ENCODE data around the gene USP49. TPM values are rescaled to one million over a fixed set of nuclear protein-coding genes. Genes with fewer than 3 reads are reported as not detected.
"Not testable (repeated sequence)": the region's sequence is repeated elsewhere in the genome, so short reads cannot be mapped to it uniquely, and the experiment has no call there.

Gene USP49
- total RNA-seq, 1 donor from 2014 or later: 10.6 TPM

DNA sequence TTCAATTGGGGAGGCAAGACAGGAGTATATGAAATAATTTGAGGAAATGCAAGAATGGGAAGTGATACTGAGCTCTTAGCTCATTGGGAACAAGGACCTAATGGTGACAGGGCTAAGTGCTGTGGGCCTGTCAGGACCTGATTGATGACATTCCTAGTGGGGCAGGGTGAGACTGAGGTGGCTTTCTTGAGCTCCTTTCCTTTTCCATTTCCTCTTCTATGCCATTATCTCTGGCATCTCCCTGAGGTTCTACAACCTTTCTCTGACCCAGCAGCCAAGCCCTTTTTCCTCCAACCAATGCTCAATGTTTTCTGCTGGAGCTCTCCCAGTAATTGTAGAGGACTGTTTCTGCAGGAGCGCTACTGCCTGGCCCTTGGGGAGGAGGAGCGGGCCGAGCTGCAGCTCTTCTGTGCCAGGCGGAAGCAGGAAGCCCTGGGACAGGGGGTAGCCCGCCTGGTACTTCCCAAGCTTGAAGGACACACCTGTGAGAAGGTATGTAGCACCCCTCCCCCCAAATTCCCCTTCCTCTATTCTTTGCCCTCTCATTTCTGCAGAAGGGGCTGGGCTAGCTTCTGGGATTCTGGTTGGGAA lies 110.5 kb downstream of the USP49 start:
- FAIRE-seq: no peak

DNA sequence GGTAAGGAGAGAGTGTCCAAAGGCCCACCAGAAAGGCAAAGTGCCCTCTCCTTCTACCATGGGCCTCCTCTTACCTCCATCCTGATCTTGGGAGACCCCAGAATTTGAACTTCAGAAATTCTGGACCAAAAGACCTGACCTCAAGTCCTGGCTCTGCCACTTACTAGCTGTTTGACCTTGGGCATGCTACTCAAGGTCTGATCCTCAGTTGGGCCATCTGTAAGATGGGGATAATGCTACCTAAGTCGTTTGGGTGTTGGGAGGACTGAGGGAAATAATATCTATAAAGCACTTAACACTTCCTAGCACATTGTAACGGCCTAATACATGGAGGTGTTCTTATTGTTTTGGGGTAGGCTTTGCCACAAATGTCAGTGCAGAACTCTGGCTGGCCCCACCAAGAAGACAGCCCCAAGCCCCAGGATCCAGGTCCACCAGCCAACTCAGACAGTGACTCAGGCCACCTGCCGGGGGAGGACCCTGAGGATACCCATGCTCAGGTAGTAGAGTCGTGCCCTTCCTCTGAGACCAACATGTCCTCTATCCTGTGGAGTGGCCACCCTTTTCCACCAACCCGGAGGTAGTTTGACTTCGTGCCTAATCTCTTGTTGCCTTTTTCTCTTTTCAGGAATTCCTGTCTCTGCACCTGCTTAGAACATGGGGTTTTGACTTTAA lies 111.9 kb downstream of the USP49 start:
- DNase-seq (ENCODE audit: low spot score in 2 of 2) (no peak), FAIRE-seq (no peak)

More for the DNA sequence above, 110.5 kb downstream of the USP49 start:
- DNase-seq (ENCODE audit: low spot score in 2 of 2): no peak

DNA sequence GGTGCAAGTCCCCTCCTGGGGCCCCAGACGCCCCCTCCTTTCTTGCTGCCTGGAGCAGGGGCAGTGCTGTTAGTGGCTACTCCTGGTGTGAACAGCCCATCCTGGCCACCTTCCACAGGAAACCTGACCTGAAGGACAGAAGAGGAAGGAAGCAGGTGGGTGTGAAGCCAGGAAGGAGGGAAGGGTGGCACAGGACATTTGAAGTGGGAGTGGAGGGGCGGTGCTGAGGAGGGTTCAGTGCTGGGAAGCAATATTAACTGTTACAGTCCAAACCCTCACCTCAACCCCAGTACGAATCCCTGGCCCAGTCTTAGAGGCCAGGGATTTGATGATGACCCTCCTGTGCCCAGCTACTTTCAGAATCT lies 113.8 kb downstream of the USP49 start:
- no peak for FAIRE-seq
- no peak for DNase-seq (ENCODE audit: low spot score in 2 of 2)

DNA sequence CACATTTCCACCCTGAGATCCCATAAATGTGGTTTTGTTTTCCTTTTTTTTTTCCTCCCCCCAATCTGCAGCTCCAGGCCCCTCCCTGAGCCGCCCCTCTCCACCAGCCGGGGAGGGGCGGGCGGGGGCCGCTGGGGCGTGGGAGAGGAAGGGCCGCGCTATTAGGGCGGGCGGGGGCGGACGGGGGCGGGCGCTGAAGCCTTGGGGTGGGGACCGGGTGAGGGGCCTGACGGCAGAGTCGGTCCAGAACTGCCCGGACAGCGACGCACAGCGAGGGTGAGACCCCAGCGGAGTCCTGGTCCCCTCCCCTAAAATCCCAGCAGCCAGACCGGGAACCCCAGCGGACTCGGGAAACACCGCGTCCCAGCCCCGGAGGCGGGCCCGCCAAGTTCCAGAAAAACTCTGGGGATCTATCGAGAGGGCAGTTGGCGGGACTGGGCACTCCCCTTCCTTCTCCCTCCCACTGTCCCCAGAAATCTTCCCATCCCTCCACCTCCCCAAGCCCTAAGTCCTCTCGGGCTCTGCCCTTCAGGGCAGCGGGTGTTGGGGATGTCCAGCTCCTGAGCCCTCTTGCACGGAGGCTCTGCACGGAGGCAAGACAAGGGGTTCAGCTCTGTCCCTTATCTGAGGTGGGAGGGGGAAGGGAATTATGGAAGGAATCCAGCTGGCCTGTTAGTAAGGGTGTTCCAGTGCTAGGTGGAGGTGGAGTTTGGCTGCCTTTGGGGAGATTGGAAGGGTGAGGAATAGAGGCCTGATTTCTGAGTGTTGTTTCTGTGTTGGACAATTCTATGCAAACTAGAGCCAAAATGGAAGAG lies 114.4 kb downstream of the USP49 start, which contains the start of gene PRICKLE4:
TSS of gene PRICKLE4 (plus strand) at position 232 of the 815 bp plus-strand sequence. CDS start 2,692 bp downstream, outside the sequence.
- FAIRE-seq: no peak
- peak in 1 of 2 donors; percentile 58 for DNase-seq (ENCODE audit: low spot score in 2 of 2)

DNA sequence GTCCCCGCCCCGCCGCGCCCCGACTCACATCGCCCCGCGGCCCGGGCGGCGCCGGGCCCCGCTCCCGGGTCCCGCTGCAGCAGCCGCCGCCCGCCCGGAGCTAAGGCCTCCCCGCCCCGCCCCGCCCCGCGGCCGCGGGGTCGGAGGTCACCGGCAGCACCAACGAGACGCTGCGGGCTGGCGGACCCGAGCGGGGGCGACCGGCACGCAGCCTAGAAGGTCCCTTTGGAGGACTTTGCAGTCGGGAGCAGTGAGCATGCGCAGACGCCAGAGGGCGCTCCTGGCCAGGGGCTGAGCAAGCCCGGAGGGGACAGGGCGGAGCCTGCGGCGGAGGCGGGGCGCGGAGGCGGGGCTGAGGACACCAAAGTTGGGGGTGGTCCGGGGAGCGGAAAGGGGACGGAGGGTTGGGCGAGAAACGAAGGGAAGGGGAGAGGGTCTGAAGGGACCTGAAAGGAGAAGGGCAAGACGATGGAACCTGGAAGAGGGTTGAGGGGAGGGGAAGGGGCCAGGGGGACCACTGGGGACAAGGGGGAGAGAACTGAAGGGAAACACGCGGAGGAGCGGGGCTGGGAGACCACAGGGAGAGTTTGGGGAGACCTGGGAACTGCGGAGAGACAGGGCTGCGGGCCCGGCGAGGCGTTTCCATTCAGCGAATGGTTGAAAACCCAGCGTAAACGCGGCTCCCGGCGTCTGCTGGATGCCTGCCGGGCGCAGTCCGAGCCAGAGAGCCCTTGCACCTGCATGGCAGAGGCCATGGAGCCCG lies 115.2 kb downstream of the USP49 start, which contains the start of gene FRS3:
TSS of gene FRS3 (minus strand) at position 113 of the 763 bp plus-strand sequence. CDS start 2,913 bp downstream, outside the sequence.
- DNase-seq (ENCODE audit: low spot score in 2 of 2) (peak; percentile 99), FAIRE-seq (no peak)

DNA sequence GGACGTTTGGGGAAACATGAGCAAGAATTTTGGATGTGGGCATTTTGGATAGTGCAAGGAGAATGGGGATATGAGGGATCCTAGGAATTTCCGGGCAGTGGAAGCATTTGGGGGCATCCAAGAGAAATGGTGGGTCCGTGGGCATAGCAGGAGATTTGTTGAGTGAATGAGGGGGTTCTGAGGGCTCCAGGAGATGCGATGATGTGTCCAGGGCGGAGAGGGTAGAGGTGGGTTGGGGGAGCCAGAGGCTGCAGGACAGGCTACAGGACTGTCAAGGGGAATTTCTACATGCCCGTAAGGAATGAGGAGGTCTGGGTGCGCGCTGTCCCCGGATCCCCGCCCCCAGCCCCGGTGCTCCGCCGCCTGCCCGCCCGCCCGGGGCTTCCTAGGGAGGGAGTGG lies 115.8 kb downstream of the USP49 start:
- FAIRE-seq (no peak), DNase-seq (ENCODE audit: low spot score in 2 of 2) (no peak)

DNA sequence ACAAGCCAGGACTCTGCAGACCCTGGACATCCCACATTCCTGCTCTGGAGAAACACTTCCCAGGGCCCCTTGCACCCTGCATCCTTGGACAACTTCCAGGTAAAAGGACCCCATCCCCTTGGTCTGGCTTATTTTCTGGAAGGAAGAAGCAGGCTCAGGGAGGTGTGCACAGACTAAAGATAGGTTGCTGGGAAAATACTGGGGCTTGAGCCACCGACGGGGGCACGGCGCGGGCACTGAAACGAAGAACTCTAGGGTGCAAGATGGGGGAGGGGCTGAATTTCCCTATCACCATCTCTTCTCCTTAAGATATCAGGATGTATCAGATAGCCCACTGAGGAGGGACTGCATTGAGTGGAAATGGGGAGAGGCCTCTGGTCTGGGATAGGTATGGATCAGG lies 116.3 kb downstream of the USP49 start:
- FAIRE-seq (no peak), DNase-seq (ENCODE audit: low spot score in 2 of 2) (no peak)

DNA sequence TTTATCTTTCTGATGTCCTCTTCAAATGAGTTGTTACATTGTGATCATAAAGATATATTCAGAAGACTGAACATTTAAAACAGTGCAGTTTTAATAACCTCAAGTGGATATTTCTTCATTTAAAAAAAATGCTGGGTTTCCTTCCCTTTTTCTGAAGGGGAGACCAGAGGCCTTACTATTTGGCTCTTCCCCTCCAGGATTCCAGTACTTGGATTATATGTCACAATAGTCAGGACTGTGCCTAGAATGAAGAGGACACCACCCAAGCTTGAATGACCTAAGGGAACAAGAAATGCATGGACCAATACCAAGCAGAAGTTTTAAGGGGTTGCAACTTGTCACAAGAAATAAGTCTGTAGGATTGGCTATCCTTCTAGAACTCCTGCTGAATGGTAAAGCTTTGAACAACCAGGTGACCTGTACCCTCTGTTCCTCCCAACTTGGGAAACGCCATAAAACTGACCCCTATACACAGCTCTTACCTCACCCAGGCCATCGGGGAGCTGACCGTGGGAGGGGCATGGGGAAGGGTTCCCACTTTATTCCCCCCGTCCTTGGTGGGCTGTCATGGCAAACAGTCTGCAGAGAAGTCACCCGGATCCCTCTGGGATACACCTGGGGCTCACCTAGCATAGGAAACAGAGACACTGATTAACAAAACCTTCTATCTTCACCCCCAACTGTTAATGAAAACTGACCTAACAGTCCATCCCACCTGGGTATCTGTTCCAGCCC lies 117.5 kb downstream of the USP49 start:
- no peak for FAIRE-seq

DNA sequence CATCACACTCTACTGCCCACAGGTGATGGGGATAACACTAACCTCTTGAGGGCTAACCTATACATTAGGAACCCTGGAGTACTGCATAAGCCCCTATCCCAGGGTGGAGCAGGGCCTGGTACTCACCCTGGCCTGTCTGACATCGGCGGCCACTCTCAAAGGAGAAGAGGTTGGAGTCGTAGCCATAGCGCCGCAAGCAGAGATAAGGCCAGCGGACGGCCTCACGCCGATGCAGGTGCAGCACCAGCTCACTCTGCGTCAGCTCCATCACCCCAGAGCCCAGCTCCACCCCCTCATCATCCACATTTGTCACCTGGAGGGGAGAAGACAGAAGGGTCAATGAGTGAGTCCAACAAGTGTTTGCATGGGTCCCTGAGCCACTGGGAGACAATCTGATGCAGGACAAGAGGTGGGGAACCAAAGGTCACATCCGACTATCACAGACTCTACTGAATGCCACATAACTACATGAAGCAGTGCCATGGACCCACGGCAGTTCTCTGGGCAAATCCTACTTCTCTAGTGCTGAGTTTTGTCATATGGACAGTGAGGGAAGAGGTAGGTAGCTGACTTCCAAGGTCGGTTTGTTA lies 119.8 kb downstream of the USP49 start:
- DNase-seq (ENCODE audit: low spot score in 2 of 2): no peak
- FAIRE-seq: no peak

More for the DNA sequence above, 117.5 kb downstream of the USP49 start:
- no peak for DNase-seq (ENCODE audit: low spot score in 2 of 2)

DNA sequence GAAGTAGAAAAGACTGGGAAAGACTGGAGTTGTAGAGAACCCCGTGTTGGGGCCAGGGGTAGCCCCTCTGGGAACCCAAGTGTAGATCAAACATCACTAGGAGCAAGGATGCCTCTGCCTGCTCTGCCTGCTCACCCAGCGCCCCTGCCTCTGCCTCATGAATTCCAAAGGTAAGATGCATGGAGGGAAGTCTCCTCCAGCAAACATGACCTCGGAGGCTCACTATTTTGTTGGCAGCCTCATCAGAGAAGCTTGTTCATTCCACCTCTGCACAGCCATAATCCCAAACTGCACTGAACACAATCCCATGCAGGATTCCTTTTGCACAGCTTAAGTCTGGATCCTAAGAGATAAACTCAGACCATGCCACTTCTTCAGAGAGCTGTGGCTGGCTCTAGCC lies 120.3 kb downstream of the USP49 start:
- FAIRE-seq (no peak), DNase-seq (ENCODE audit: low spot score in 2 of 2) (no peak)

DNA sequence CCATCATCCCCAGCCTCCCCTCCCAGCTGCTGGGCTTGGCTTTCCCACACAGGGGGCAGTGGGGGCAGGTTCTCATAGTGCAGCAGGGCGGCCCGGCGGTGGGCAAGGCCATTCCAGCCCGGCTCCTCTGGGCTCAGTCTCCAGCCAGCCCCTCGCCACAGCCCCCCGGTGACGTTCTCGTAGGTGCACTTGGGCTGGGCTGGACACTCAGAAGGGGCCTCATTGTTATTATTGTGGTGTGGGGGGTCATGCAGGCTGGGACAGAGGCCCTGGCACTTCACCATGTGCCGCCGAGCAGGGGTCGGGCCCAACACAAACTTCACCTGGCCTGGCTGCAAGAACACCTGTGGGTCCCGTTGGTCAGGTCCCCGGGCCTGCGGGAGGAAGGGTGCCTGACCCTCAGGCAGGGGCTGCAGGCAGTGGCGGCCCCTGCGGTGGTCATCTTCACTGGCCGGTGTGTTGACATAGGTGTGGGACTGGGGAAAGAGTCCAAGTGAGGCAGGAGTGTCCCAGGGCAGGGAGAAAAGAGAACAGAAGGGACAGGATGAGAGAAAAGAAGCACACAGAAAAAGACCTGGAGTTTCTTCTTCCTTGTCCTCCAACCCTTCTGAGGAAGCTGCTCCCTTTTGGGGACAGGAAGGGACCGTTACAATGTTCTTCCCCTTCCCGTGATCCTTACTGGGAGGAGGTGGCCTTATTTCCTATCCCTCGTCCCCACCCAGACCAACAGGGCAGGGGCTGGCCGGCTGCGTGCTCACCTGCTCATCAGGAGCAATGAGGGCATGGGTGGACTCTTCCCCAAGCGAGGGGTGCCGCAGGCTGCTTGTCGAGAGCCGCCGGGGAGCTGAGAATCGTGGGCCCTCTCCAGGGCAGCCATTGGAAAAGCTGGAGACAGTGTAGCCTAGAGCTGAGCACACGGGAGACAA lies 123.9 kb downstream of the USP49 start:
- no peak for DNase-seq (ENCODE audit: low spot score in 2 of 2)
- no peak for FAIRE-seq

DNA sequence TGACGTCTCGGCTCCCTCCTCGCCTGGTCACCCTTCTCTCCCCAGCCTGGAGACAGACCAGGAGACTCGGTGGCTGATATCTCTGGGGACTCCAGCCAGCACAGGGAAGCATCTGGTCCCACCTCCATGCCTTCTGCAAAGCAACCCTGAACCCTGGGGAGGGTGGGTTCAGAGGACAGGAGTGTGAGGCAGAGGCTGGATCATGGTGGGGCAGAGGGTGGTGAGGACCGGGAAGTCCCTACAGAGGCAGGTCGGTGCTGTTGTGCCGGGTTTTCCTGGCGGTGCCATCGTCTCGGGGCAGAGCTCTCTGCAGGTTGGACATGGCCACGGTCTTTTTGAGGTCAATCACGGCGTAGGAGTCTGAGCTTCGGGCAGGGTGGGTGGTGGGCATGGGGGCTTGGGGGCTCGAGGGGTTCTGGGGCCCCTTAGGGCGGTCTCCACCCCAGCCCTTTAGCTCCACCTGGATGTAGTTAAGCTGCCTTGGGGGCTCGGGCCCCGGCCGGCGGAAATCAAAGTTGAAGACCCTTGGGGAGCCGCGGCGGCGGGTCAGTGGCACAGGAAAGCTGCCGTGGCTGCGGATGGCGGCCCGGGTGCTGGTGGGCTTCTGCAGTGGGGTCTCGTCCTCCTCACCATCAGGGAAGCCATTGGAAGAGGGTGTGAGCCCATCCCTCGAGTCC lies 124.7 kb downstream of the USP49 start:
- no peak for DNase-seq (ENCODE audit: low spot score in 2 of 2)
- FAIRE-seq: no peak

DNA sequence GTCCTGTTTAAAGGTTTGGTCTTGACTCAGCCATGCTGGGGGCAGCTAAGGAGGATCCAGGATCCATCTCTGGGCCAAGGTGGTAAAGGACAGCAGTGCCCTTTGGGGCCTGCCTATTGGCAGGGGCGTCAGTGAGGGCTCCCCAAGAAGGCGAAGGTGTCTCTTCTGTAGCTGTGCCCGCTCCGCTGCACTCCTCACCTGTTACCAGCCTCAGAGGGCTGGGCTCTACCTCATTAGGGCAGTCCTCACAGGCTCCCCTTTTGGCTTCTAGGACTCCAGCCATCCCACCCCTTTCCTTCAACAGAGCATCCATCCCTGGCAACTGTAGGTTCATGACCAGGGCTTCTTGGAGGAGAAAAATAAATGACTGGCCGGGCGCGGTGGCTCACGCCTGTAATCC lies 125.8 kb downstream of the USP49 start:
- FAIRE-seq (no peak), DNase-seq (ENCODE audit: low spot score in 2 of 2) (no peak)

DNA sequence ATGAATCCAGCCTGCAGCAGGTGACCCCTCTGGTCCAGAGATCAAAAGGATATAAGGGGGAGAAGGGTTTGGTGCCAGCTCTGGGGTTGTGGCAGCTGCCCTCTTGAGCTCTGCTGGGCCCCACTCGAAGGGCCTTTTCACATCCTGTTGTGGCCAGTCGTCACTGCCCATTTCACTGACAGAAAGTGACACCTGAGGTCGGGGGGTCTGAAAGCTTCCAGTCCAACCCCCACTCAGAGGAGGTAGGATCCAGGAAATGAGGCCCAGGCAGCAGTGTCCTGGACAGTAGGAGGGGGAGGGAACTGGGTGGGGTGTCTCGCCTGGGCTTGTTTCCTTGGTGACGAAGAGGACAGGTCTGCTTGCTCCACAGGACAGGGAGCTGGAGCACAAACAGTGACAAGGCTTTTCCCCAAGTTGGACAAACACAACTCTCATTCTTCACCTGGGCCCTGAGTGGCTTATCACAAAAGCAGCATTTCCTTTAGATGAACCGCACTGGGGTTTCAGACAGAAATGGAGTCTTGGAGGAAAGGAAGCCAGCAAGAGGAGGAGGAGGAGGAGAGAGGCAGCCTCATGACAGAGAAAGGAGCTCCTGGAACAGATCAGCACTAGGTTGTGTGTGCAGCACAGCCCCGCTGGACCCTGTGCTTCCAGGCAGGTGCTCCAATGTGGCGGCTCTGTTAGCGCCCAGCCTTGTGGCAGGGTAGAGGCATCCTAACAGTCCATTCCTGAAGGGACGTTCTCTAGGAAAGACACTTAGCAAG lies 126.4 kb downstream of the USP49 start:
- FAIRE-seq (no peak), DNase-seq (ENCODE audit: low spot score in 2 of 2) (no peak)

DNA sequence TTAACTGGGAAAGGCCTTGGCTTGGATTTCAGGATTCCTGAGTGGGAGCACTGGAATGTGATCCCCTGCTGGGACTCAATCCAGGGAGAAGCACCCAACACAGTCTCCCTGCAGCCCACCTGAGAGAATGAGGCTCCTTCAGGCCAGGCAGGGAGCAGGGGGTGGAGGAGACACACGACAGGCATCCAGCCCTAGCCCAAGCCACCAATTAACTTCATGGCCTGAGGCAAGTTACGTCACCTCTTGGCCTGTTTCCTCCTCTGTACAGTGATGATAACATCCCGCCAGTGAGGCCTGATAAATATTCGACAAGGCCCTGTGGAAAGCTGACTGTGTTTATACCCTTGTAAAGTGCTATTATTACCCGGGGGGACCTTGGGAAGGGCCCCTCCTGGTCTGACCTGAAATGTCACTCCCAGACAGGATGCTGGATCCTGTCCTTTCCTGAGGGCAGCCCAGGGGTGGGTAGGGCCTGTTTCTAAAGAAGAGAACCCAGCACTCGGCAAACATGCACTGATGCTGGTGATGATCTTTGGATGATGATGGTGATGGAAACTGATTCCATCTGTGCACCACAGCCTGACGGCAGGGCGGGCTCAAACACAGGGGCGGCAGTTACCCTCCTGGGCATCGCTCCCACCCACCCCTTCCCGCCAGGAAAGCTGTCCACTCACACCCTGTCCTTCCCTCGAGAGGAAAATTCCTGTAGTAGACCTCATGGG lies 127.9 kb downstream of the USP49 start:
- DNase-seq (ENCODE audit: low spot score in 2 of 2) (no peak), FAIRE-seq (no peak)

DNA sequence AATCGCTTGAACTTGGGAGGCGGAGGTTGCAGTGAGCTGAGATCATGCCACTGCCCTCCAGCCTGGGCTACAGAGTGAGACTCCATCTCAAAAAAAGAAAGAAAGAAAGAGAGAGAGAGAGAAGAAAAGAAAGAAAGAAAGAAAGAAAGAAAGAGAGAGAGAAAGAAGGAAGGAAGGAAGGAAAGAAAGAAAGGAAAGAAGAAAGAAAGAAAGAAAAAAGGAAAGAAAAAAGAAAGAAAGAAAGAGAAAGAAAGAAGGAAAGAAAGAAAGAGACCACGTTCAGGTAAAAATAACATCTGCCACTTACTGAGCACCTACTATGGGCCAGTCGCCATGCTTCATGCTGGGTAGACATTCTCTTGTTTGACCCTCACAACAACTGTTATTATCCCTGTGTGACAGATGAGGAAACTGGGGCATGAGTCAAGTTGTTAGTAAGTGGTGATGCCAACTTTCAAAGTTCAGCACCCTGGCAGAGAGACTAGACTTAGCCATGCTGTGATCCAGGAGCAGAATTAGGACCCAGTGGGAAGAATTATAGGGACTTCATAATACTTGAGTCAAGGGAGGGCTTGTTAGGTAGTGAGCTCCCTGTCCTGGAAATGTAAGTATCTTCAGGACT lies 129.0 kb downstream of the USP49 start:
- FAIRE-seq; DNase-seq (ENCODE audit: low spot score in 2 of 2): not testable (repeated sequence)
